Smooth muscle cell (in vitro differentiated cells): ENCODE measurements around the gene TRMT10A. TPM values are rescaled to one million over a fixed set of nuclear protein-coding genes. Genes with fewer than 3 reads are reported as not detected.

Experiments used
- DNase-seq: peaks from one replicate; lab custom pipeline; 2025; ENCODE audit not compliant: unreplicated experiment; lab: John Stamatoyannopoulos, UW
- H2AFZ ChIP-seq: fragments of 200-600 bp; sonication (generic); 2 replicates; pipeline ENCODE4 v1.6.0; 2016; ENCODE audit warnings: antibody characterized with exemption, low read depth, mild to moderate bottlenecking
- H3F3A ChIP-seq: fragments of 200-600 bp; sonication (generic); 2 replicates; pipeline ENCODE4 v1.6.0; 2017; ENCODE audit warnings: antibody characterized with exemption, low read depth
- H3K27ac ChIP-seq: fragments of 200-600 bp; sonication (generic); 2 replicates; pipeline ENCODE4 v1.5.1; 2016; ENCODE audit warnings: low read depth, mild to moderate bottlenecking
- H3K27me3 ChIP-seq: fragments of 200-600 bp; sonication (generic); 2 replicates; pipeline ENCODE4 v1.6.1; 2016; ENCODE audit warnings: low read depth, mild to moderate bottlenecking
- H3K36me3 ChIP-seq: fragments of 200-600 bp; sonication (generic); 2 replicates; pipeline ENCODE4 v1.5.1; 2016; ENCODE audit warnings: low read depth
- H3K4me1 ChIP-seq: fragments of 200-600 bp; sonication (generic); 2 replicates; pipeline ENCODE4 v1.5.1; 2016; ENCODE audit warnings: low read depth
- H3K4me2 ChIP-seq: fragments of 200-600 bp; sonication (generic); 2 replicates; pipeline ENCODE4 v1.6.0; 2016; ENCODE audit warnings: mild to moderate bottlenecking
- H3K4me3 ChIP-seq: fragments of 200-600 bp; sonication (generic); 2 replicates; pipeline ENCODE4 v1.5.1; 2016; ENCODE audit warnings: mild to moderate bottlenecking
- H3K79me2 ChIP-seq: fragments of 200-600 bp; sonication (generic); 2 replicates; pipeline ENCODE4 v1.6.0; 2016; ENCODE audit warnings: low read depth, mild to moderate bottlenecking
- H3K9ac ChIP-seq: fragments of 200-600 bp; sonication (generic); 2 replicates; pipeline ENCODE4 v1.6.0; 2016; ENCODE audit warnings: low read depth
- H3K9me3 ChIP-seq: fragments of 200-600 bp; sonication (generic); replicated peaks from 2 replicates; pipeline ENCODE4 v1.5.1; 2016; ENCODE audit warnings: low read depth
- H4K20me1 ChIP-seq: fragments of 200-600 bp; sonication (generic); 2 replicates; pipeline ENCODE4 v1.6.0; 2016; ENCODE audit warnings: low read depth
- CTCF ChIP-seq: fragments of 200-600 bp; sonication (generic); IDR thresholded peaks from 2 replicates; pipeline ENCODE4 v1.5.1; 2017; ENCODE audit warnings: borderline replicate concordance, mild to moderate bottlenecking, antibody characterized with exemption; ENCODE audit not compliant: insufficient read depth, poor library complexity, severe bottlenecking
- WGBS: methylation state at CpG from one replicate; pipeline ENCODE4 v1.1.7; 2016; ENCODE audit warnings: low lambda C conversion rate; 5-methylcytosine and 5-hydroxymethylcytosine counted together
- polyA plus RNA-seq: library from polyadenylated mRNA; unstranded; fragments of >200 nt; fragmentation: Nextera tagmentation; extraction: Ambion mirVana; gene quantifications from 2 replicates; pipeline ENCODE4 v1.2.1, GENCODE V29; 2016
- total RNA-seq: library from RNA; depleted of rRNA; stranded (reverse); fragments of >200 nt; gene quantifications from 2 replicates; pipeline ENCODE4 v1.2.3, GENCODE V29; 2014

The TRMT10A gene
- total and polyA plus RNA-seq, 2 experiments from 2014 or later = 4.0 to 4.6 TPM

- no peak for DNase-seq
- Histone ChIP-seq H4K20me1 (no peaks in the 10 kb centered on the region), H3K9me3 (no peaks in the 10 kb centered on the region), H3K27me3 (peaks cover 16% of the 10 kb centered on the region), H3K79me2 (no peaks in the 10 kb centered on the region), H3K4me1 (no peaks in the 10 kb centered on the region), H2AFZ (no peak overlapping the region), H3F3A (no peaks in the 10 kb centered on the region), H3K4me3 (no peak overlapping the region), H3K9ac (no peak overlapping the region), H3K36me3 (no peaks in the 10 kb centered on the region), H3K27ac (no peak overlapping the region), H3K4me2 (no peak overlapping the region)
- TF ChIP-seq CTCF = no peak
- WGBS = 78% methylated on average over 1 of the region's 1 CpG
Measured at GRCh38 chr4:99571883-99572282, 8.0 kb upstream of the TRMT10A start.

DNA sequence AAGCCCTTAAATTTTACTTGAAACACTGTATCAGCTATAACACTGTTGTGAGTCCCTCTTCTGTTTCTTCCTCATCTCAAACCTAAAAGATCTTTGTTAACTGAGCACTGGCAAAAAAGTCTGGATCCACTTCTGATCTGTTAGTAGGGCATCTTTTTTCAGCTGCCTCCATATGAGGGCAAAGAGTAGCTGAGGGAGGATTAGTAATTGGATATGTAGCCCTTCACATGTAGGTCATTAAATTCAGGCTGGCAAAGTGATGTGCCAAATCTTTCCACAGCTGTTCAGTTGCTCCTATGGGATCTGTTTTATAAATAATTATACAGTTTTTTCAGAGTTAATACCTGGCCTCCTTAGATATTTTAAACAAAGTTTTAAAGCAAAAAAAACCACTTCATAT lies 1.1 kb upstream of the TRMT10A start:
- Histone ChIP-seq H3K27me3 (peaks cover 6% of the 10 kb centered on the region), H3K4me1 (peaks cover 5% of the 10 kb centered on the region), H4K20me1 (no peaks in the 10 kb centered on the region), H3F3A (no peaks in the 10 kb centered on the region), H3K36me3 (no peaks in the 10 kb centered on the region), H3K4me2 (no peak overlapping the region), H3K4me3 (no peak overlapping the region), H2AFZ (peak overlapping the region; percentile 76), H3K79me2 (no peaks in the 10 kb centered on the region), H3K9me3 (no peaks in the 10 kb centered on the region), H3K27ac (no peak overlapping the region), H3K9ac (no peak overlapping the region)
- no peak for DNase-seq
- TF ChIP-seq CTCF = no peak

DNA sequence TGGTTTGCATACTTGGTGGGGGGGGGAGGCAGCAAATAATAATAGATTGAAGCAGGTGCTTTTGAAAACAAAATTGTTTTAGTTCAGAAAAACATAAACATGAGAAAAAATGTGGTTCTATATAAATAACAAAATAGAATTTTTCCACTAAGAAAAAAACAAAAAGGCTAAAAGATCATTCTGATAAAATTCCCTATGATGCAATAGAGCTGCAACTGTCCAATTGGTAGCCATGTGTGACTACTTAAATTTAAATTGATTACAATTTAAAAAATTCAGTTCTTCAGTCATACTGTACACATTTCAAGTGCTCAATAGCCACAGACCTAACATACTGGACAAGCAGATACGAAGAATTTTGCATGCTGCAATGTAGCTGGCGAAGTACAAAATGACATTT lies 11.0 kb downstream of the TRMT10A start:
- WGBS = 97% methylated on average over 2 of the region's 2 CpGs
- no peak overlapping the region for H2AFZ ChIP-seq
- no peak for TF ChIP-seq CTCF
- no peak overlapping the region for H3K9ac ChIP-seq
- H3K4me2 ChIP-seq = no peak overlapping the region
- no peak for DNase-seq
- H3K27me3 ChIP-seq = no peaks in the 10 kb centered on the region
- no peak overlapping the region for H3K27ac ChIP-seq
- H3K4me1 ChIP-seq = no peaks in the 10 kb centered on the region
- H3K4me3 ChIP-seq = no peak overlapping the region
- H3K79me2 ChIP-seq = no peaks in the 10 kb centered on the region
- H3K36me3 ChIP-seq = no peaks in the 10 kb centered on the region
- no peaks in the 10 kb centered on the region for H4K20me1 ChIP-seq
- H3F3A ChIP-seq = no peaks in the 10 kb centered on the region
- no peaks in the 10 kb centered on the region for H3K9me3 ChIP-seq

GRCh38 chr4:99540277-99540939 lies 23.4 kb downstream of the TRMT10A start:
- Histone ChIP-seq H3K79me2 (no peaks in the 10 kb centered on the region), H3K9me3 (no peaks in the 10 kb centered on the region), H2AFZ (no peak overlapping the region), H3K9ac (no peak overlapping the region), H3K4me1 (no peaks in the 10 kb centered on the region), H4K20me1 (no peaks in the 10 kb centered on the region), H3K27me3 (no peaks in the 10 kb centered on the region), H3F3A (no peaks in the 10 kb centered on the region), H3K36me3 (no peaks in the 10 kb centered on the region), H3K4me2 (no peak overlapping the region), H3K27ac (no peak overlapping the region), H3K4me3 (no peak overlapping the region)
- TF ChIP-seq CTCF = no peak
- no peak for DNase-seq
